Astrocyte of the cerebellum (primary cell): ENCODE measurements around the gene TFCP2.

Source experiments
- DNase-seq: peaks from one replicate; pipeline ENCODE4 v3.0.0-alpha.2; 2011; ENCODE audit warnings: low read depth
- H3K4me3 ChIP-seq: 2 replicates; pipeline ENCODE4 v1.5.1; 2011; ENCODE audit warnings: mild to moderate bottlenecking, low read depth, low read length, moderate library complexity
- in situ Hi-C: cut with HindIII; loops from 2 replicates; pipeline ENCODE4 v1.10.0; 2017; ENCODE audit warnings: low sequenced_read_pairs
- TF ChIP-seq, protein P1 (sequence below): IDR thresholded peaks from 2 replicates; pipeline ENCODE4 v1.5.1; 2012; ENCODE audit warnings: low read length, low read depth, moderate library complexity, mild to moderate bottlenecking; ENCODE audit errors: missing control alignments

Gene TFCP2

DNA sequence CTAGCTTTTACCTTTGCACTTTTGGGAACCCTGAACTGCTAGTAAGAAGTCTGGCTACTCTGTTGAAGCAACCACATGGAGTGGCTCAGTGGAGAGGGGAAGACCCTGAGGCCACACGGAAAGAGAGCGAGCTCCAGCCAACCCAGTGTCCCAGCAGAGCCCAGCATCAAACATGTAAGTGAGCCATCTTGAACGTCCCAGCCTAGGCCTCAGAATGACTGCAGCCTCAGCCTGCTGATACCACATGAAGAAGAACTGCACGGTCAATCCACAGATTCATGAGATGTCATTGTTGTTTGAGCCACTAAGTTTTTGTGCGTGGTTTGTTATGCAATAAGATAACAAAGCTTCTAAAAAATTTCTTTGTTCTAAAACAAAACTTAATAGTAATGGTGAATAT is 40.2 kb downstream of the TFCP2 start:
- H3K4me3 ChIP-seq: no peak overlapping the region
- no peak for DNase-seq
- TF ChIP-seq, protein P1, sequence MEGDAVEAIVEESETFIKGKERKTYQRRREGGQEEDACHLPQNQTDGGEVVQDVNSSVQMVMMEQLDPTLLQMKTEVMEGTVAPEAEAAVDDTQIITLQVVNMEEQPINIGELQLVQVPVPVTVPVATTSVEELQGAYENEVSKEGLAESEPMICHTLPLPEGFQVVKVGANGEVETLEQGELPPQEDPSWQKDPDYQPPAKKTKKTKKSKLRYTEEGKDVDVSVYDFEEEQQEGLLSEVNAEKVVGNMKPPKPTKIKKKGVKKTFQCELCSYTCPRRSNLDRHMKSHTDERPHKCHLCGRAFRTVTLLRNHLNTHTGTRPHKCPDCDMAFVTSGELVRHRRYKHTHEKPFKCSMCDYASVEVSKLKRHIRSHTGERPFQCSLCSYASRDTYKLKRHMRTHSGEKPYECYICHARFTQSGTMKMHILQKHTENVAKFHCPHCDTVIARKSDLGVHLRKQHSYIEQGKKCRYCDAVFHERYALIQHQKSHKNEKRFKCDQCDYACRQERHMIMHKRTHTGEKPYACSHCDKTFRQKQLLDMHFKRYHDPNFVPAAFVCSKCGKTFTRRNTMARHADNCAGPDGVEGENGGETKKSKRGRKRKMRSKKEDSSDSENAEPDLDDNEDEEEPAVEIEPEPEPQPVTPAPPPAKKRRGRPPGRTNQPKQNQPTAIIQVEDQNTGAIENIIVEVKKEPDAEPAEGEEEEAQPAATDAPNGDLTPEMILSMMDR: no peak
- in situ Hi-C loops: no loop called here

DNA sequence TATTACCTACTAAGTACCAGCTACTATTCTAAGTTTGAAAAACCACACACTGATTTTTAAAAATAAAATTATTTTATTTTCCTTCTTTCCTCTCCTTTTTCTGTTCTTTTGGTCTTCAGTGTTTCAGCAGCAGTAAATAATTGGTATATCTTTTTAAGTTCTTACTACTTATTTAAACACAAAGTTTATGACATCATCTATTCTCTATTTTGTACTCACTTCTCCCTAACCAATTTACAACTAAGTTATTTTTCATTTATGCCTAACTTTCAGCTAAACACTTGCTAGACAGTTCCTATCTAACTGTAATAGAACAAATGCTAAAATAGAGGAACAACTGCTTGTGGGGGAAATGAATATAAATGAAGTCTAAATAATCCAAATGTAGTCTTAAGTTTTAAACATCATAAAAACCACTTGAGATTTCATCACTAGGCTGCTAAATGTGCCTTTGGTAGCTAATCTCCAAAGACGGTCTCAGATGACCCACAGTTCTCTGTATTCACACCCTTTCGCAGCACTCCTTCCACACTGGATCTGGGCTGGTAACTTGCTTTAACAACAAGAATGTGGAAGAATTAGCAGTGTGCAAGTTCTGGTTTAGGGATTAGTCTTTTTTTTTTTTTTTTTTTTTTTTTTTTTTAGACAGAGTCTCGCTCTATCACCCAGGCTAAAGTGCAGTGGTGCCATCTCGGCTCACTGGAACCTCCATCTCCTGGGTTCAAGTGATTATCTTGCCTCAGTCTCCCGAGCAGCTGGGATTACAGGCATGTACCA is 41.0 kb downstream of the TFCP2 start:
- no peak for DNase-seq
- in situ Hi-C loops: no loop called here
- H3K4me3 ChIP-seq: no peak overlapping the region
- TF ChIP-seq, protein P1: no peak

DNA sequence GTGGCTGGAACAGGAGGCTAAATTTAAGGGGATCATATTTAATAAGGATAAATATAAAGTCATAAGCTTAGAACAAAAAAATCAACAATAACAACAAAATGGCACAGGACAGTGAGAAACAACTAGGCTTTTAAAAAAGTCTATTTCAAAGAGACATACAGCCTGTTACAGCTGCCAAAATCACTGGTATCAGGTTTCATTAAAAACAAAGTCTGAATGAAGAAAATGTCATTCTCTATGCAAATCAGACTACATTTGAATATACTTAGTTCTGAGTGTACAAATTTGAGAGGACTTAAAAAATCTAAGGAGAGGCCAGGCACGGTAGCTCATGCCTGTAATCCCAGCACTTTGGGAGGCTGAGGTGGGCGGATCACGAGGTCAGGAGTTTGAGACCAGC is 44.0 kb downstream of the TFCP2 start:
- TF ChIP-seq, protein P1: no peak
- DNase-seq: peak; percentile 19
- in situ Hi-C loops: no loop called here
- H3K4me3 ChIP-seq: no peak overlapping the region

DNA sequence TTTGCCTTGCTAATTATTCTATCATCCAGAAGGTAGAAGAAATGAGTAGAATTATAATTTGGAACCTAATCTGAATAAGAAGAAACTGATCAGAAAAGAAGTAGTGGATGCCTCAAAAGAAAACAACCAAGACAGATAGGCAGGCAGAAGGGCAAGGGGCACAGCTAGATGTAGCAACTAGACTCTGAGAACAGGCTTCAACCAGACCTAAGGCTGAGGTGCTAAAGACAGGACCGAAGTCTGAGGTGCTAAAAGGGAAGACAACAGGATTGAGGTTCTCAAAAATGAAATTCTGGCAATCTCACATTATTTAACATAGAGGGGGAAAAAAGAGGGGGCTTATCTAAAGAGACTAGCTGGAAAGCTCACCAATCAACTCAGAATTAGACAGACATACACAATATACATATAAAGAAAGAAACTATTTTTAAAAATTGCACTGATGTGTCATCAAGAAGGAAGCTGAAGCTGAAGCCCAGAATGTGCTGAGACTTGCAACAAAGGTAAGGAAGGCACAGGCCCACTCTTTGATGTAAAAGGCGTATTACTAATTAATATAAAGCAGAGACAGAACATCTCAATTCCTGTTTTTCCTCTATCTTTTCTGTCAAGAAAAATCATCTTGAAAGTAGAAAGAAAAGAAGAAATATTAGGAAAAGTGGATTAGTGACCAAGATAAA is 45.7 kb downstream of the TFCP2 start:
- no peak for DNase-seq
- H3K4me3 ChIP-seq: no peak overlapping the region
- in situ Hi-C loops: no loop called here
- TF ChIP-seq, protein P1: no peak

DNA sequence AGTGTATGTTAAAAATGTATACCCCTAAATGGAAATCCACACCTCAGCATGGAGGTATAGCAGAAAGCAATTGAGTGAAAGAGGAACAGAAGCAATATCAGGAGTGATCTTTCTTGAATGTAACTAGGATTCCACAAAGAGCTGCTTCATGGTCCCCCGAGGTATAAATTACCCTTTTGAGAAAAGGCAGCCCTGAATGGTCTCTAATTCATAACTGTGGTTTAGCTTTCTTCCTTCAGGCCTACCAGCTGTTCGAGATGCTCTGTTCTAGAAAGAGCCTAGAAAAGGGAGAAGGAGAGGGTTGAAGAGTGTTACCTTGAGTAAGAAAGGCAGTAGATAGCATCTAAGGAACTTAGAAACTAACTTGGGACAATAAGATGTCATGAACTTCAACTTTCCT is 46.6 kb downstream of the TFCP2 start:
- H3K4me3 ChIP-seq: no peak overlapping the region
- in situ Hi-C loops: no loop called here
- no peak for DNase-seq
- TF ChIP-seq, protein P1: no peak

DNA sequence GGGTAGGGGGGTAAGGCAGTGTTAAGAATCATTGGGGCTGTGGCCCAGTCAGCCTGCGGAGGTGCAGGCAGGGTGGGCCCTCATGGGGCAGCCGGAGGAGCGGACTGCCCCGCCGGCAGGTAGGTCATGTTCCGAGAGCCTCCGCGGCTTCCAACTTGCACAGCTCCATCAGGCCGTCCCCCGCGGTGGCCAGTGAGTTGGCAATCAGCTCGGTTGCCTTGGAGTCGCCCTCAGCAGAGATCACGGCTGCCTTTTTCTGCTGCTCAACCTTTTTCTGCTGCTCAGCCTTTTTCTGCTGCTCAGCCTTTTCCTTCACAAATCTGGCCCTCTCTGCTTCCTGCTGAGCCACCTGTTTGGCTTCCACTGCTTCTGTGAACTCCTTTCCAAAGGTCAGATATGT is 48.4 kb downstream of the TFCP2 start:
- TF ChIP-seq, protein P1: no peak
- DNase-seq: no peak
- H3K4me3 ChIP-seq: no peak overlapping the region
- in situ Hi-C loops: no loop called here
